ENCODE results near the gene PCDH11Y.
"Not testable (repeated sequence)": the region's sequence is repeated elsewhere in the genome, so short reads cannot be mapped to it uniquely, and the experiment has no call there.

Gene PCDH11Y

GRCh38 chrY:5679265-5679664 lies 679.2 kb downstream of the PCDH11Y start:
- H3K27ac ChIP-seq (ENCODE audit: low read depth, low read length); H3K27me3 ChIP-seq (ENCODE audit: control insufficient read depth, insufficient read depth, low read length); H3K36me3 ChIP-seq (ENCODE audit: control insufficient read depth, insufficient read depth, low read length); H3K4me3 ChIP-seq (ENCODE audit: low read length); H3K9ac ChIP-seq (ENCODE audit: low read length); H3K4me1 ChIP-seq (ENCODE audit: control insufficient read depth, insufficient read depth, low read length): not testable (repeated sequence)

GRCh38 chrY:5708727-5709126 lies 708.6 kb downstream of the PCDH11Y start:
- not testable (repeated sequence) for H3K36me3 ChIP-seq (ENCODE audit: control insufficient read depth, insufficient read depth, low read length); H3K4me3 ChIP-seq (ENCODE audit: low read length); H3K4me1 ChIP-seq (ENCODE audit: control insufficient read depth, insufficient read depth, low read length); H3K27me3 ChIP-seq (ENCODE audit: control insufficient read depth, insufficient read depth, low read length); H3K27ac ChIP-seq (ENCODE audit: low read depth, low read length); H3K9ac ChIP-seq (ENCODE audit: low read length)

GRCh38 chrY:5709788-5710381 lies 709.8 kb downstream of the PCDH11Y start:
- not testable (repeated sequence) for H3K4me1 ChIP-seq (ENCODE audit: control insufficient read depth, insufficient read depth, low read length); H3K4me3 ChIP-seq (ENCODE audit: low read length); H3K9ac ChIP-seq (ENCODE audit: low read length); H3K27me3 ChIP-seq (ENCODE audit: control insufficient read depth, insufficient read depth, low read length); H3K36me3 ChIP-seq (ENCODE audit: control insufficient read depth, insufficient read depth, low read length); H3K27ac ChIP-seq (ENCODE audit: low read depth, low read length)

- H3K27ac ChIP-seq (ENCODE audit: low read depth, low read length); H3K4me3 ChIP-seq (ENCODE audit: low read length); H3K4me1 ChIP-seq (ENCODE audit: control insufficient read depth, insufficient read depth, low read length); H3K36me3 ChIP-seq (ENCODE audit: control insufficient read depth, insufficient read depth, low read length); H3K27me3 ChIP-seq (ENCODE audit: control insufficient read depth, insufficient read depth, low read length); H3K9ac ChIP-seq (ENCODE audit: low read length): not testable (repeated sequence)
These were observed 761.3 kb downstream of the PCDH11Y start for GRCh38 chrY:5761403-5761802.

- not testable (repeated sequence) for H3K27ac ChIP-seq (ENCODE audit: low read depth, low read length); H3K27me3 ChIP-seq (ENCODE audit: control insufficient read depth, insufficient read depth, low read length); H3K9ac ChIP-seq (ENCODE audit: low read length); H3K4me1 ChIP-seq (ENCODE audit: control insufficient read depth, insufficient read depth, low read length); H3K36me3 ChIP-seq (ENCODE audit: control insufficient read depth, insufficient read depth, low read length); H3K4me3 ChIP-seq (ENCODE audit: low read length)
These were observed 776.4 kb downstream of the PCDH11Y start for GRCh38 chrY:5776485-5776884.
